A549 (cell line): Measurements from ENCODE around the gene KISS1.

ENCODE experiments used
- BHLHE40 ChIP-seq: IDR thresholded peaks from 2 replicates; pipeline ENCODE4 v1.6.1; 2012; ENCODE audit warnings: low read depth, low read length, inconsistent platforms
- CEBPB ChIP-seq, 2 experiments: fragments of >200 bp in 1 of 2; sonication (Bioruptor Twin) in 1 of 2; formaldehyde crosslinking in 1 of 2; IDR thresholded peaks; 2 replicates each; pipeline ENCODE4 v1.6.1; 2012 to 2016
- CHD4 ChIP-seq: fragments of 200-600 bp; sonication (generic); IDR thresholded peaks from 2 replicates; pipeline ENCODE4 v1.6.1; 2016; ENCODE audit warnings: antibody characterized with exemption, mild to moderate bottlenecking, borderline replicate concordance
- CTCF ChIP-seq: fragments of >200 bp; sonication (Bioruptor Twin); formaldehyde crosslinking; IDR thresholded peaks from 3 replicates; pipeline ENCODE4 v1.5.1; 2016
- EP300 ChIP-seq, 2 experiments: fragments of >200 bp; sonication (Bioruptor Twin); formaldehyde crosslinking; IDR thresholded peaks; 2 replicates in 1 of 2; 3 replicates in 1 of 2; pipeline ENCODE4 v1.6.1; 2016 to 2017
- MAFK ChIP-seq: fragments of 450-650 bp; IDR thresholded peaks from 2 replicates; pipeline ENCODE4 v1.6.1; 2014; ENCODE audit not compliant: partially characterized antibody
- MYC ChIP-seq: IDR thresholded peaks from 2 replicates; pipeline ENCODE4 v1.6.1; 2012; ENCODE audit warnings: mild to moderate bottlenecking, inconsistent platforms, low read length, improper control_type of control experiment, borderline replicate concordance
- NR3C1 ChIP-seq: fragments of >200 bp; sonication (Bioruptor Twin); formaldehyde crosslinking; IDR thresholded peaks from 3 replicates; pipeline ENCODE4 v1.6.1; 2017
- POLR2A ChIP-seq: IDR thresholded peaks from 2 replicates; pipeline ENCODE4 v1.6.1; 2012; ENCODE audit warnings: mild to moderate bottlenecking, low read length
- RAD21 ChIP-seq, 2 experiments: fragments of >200 bp in 1 of 2; sonication (Bioruptor Twin) in 1 of 2; formaldehyde crosslinking in 1 of 2; IDR thresholded peaks in 1 of 2; conservative IDR thresholded peaks in 1 of 2; 2 replicates in 1 of 2; 3 replicates in 1 of 2; pipeline ENCODE4 v1.6.1; 2012 to 2018; ENCODE audit warnings: inconsistent platforms in 1 of 2
- REST ChIP-seq: fragments of 200-600 bp; sonication (generic); IDR thresholded peaks from 2 replicates; pipeline ENCODE4 v1.6.1; 2016; ENCODE audit warnings: antibody characterized with exemption, mild to moderate bottlenecking, moderate library complexity

GRCh38 chr1:204166219-204166618, 30.1 kb downstream of the KISS1 start, which contains the start of gene REN:
- TF ChIP-seq MAFK (no peak), NR3C1 (no peak), CTCF (no peak), CHD4 (no peak), RAD21 (conservative IDR thresholded peaks at IDR 0.05 in 1 of 2, IDR thresholded peaks at IDR 0.05 in 1 of 2) (no peak), EP300 (IDR thresholded peaks at IDR 0.05) (no peak), CEBPB (IDR thresholded peaks at IDR 0.05) (no peak), REST (no peak), BHLHE40 (no peak), MYC (no peak), POLR2A (no peak)
